ENCODE measurements around the gene NINJ1. TPM values are rescaled to one million over a fixed set of nuclear protein-coding genes. Genes with fewer than 3 reads are reported as not detected.
A peak's percentile ranks its signal among the peaks of the same experiment; 100 is the strongest.

NINJ1 gene
- total and polyA plus RNA-seq, 2 of the 13 experiments (the other 11 are each of a cell fraction or from before 2014, with no cell fraction given): 81.2 to 92.1 TPM

DNA sequence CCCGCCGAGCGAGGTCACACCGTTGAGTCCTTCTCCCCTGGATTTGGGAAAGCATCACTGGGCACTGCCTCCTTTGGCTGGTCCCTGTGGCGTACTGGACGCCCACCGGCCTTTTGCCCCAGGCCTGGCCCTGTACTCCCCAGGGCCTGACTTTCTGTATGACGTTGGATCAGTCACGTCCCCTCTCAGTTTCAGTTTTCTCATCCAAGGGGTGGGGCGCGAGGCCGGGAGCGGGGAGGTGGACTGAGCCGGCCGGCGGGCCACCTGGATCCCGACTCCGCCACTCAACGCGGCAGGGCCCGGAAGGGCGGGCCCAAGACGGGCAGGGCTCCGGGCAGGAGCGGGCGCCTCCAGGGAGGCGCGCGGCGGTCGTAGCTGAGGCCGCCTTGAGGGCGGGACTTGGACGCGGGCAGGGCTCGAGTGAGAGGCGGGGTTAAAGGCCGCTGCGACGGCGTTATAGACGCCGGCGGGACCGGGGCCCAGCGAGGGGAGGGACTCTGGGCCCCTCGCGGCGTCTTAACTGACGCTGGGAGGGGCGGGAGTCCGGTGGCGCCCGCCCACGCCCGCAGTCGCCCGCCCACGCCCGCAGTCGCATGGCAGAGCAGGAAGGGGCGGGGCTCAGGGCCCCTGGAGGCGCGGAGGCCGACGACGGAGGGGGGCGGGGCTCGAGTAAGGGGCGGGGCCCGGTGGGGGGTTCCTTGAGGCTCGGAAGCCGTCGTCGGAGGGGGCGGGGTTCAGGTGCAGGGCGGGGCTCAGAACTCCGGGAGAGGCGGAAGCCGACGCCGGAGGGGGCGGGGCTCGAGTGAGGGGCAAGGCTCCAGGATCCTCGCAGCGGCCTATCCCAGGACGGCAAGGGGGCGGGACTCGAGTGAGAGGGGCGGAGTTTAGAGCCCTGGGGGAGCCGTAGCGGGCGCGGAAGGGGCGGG, 38.6 kb downstream of the NINJ1 start (continued):
- TF ChIP-seq, protein P1, sequence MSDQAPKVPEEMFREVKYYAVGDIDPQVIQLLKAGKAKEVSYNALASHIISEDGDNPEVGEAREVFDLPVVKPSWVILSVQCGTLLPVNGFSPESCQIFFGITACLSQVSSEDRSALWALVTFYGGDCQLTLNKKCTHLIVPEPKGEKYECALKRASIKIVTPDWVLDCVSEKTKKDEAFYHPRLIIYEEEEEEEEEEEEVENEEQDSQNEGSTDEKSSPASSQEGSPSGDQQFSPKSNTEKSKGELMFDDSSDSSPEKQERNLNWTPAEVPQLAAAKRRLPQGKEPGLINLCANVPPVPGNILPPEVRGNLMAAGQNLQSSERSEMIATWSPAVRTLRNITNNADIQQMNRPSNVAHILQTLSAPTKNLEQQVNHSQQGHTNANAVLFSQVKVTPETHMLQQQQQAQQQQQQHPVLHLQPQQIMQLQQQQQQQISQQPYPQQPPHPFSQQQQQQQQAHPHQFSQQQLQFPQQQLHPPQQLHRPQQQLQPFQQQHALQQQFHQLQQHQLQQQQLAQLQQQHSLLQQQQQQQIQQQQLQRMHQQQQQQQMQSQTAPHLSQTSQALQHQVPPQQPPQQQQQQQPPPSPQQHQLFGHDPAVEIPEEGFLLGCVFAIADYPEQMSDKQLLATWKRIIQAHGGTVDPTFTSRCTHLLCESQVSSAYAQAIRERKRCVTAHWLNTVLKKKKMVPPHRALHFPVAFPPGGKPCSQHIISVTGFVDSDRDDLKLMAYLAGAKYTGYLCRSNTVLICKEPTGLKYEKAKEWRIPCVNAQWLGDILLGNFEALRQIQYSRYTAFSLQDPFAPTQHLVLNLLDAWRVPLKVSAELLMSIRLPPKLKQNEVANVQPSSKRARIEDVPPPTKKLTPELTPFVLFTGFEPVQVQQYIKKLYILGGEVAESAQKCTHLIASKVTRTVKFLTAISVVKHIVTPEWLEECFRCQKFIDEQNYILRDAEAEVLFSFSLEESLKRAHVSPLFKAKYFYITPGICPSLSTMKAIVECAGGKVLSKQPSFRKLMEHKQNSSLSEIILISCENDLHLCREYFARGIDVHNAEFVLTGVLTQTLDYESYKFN (CRISPR knock-in tag; conservative IDR thresholded peaks at IDR 0.05): peak; percentile 78
- TF ChIP-seq ZNF577 (CRISPR knock-in tag; IDR thresholded peaks at IDR 0.05; ENCODE audit: borderline replicate concordance, low read depth): no peak
- TF ChIP-seq TFDP1 (CRISPR knock-in tag; IDR thresholded peaks at IDR 0.05; ENCODE audit: borderline replicate concordance): peak; percentile 51; the same call in 1 of the 2 replicates
- no peak for TF ChIP-seq FOSL1 (CRISPR knock-in tag; IDR thresholded peaks at IDR 0.05; ENCODE audit: borderline replicate concordance)
- no peak for TF ChIP-seq ISX (CRISPR knock-in tag; conservative IDR thresholded peaks at IDR 0.05)
- TF ChIP-seq ZSCAN9 (CRISPR knock-in tag; IDR thresholded peaks at IDR 0.05; ENCODE audit: borderline replicate concordance): peak; percentile 17; the same call in 1 of the 2 replicates
- TF ChIP-seq ZNF598 (CRISPR knock-in tag; IDR thresholded peaks at IDR 0.05; ENCODE audit: borderline replicate concordance): 0 out of 2 replicates have a peak, but pooled peaks have one; percentile 57
- TF ChIP-seq ZNF777 (CRISPR knock-in tag; IDR thresholded peaks at IDR 0.05): no peak; the same call in 1 of the 2 replicates
- TF ChIP-seq ZNF432 (CRISPR knock-in tag; IDR thresholded peaks at IDR 0.05; ENCODE audit: borderline replicate concordance): no peak
- no peak for TF ChIP-seq ZNF549 (CRISPR knock-in tag; IDR thresholded peaks at IDR 0.05)
- TF ChIP-seq XRCC5 (optimal IDR thresholded peaks at IDR 0.05; ENCODE audit: low read length): peak; percentile 89
- no peak for TF ChIP-seq DR1 (CRISPR knock-in tag; IDR thresholded peaks at IDR 0.05)
- TF ChIP-seq RAD21 (CRISPR knock-in tag; IDR thresholded peaks at IDR 0.05): 0 out of 2 replicates have a peak, but pooled peaks have one; percentile 11
- TF ChIP-seq BORCS8-MEF2B (CRISPR knock-in tag; IDR thresholded peaks at IDR 0.05): peak; percentile 52; the same call in 1 of the 2 replicates
- TF ChIP-seq JUNB (CRISPR knock-in tag; IDR thresholded peaks at IDR 0.05; ENCODE audit: borderline replicate concordance): no peak
- no peak for TF ChIP-seq NONO (IDR thresholded peaks at IDR 0.05)
- peak; percentile 73; the same call in 1 of the 2 replicates for TF ChIP-seq NONO (CRISPR knock-in tag; conservative IDR thresholded peaks at IDR 0.05)
- TF ChIP-seq GABPB1 (CRISPR knock-in tag; IDR thresholded peaks at IDR 0.05): peak; percentile 64
- no peak for TF ChIP-seq ZNF746 (CRISPR knock-in tag; IDR thresholded peaks at IDR 0.05)
- no peak for TF ChIP-seq FIP1L1 (IDR thresholded peaks at IDR 0.05; ENCODE audit: borderline replicate concordance, insufficient read depth, low read depth, low read length)
- peak; percentile 46; the same call in 1 of the 2 replicates for TF ChIP-seq TARDBP (CRISPR knock-in tag; IDR thresholded peaks at IDR 0.05)
- TF ChIP-seq ZBTB3 (CRISPR knock-in tag; IDR thresholded peaks at IDR 0.05; ENCODE audit: borderline replicate concordance, low read depth): no peak
- TF ChIP-seq, protein P2, sequence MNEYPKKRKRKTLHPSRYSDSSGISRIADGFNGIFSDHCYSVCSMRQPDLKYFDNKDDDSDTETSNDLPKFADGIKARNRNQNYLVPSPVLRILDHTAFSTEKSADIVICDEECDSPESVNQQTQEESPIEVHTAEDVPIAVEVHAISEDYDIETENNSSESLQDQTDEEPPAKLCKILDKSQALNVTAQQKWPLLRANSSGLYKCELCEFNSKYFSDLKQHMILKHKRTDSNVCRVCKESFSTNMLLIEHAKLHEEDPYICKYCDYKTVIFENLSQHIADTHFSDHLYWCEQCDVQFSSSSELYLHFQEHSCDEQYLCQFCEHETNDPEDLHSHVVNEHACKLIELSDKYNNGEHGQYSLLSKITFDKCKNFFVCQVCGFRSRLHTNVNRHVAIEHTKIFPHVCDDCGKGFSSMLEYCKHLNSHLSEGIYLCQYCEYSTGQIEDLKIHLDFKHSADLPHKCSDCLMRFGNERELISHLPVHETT (CRISPR knock-in tag; conservative IDR thresholded peaks at IDR 0.05): peak; percentile 45; the same call in 1 of the 2 replicates
- no peak for TF ChIP-seq CCDC6 (CRISPR knock-in tag; IDR thresholded peaks at IDR 0.05)
